Measurements from ENCODE around the gene SLC35C1. TPM values are rescaled to one million over a fixed set of nuclear protein-coding genes. Genes with fewer than 3 reads are reported as not detected.

The SLC35C1 gene
- total and polyA plus RNA-seq, 9 of the 15 experiments (the other 6 are each of a cell fraction or from before 2014, with no cell fraction given): 0.65 to 13.1 (median 2.4) TPM

- TF ChIP-seq PRDM10 (IDR thresholded peaks at IDR 0.05; ENCODE audit: partially characterized antibody) (peak; percentile 42), NR0B1 (IDR thresholded peaks at IDR 0.05; ENCODE audit: partially characterized antibody) (no peak), TBP (optimal IDR thresholded peaks at IDR 0.05; ENCODE audit: low read depth, low read length) (peak; percentile 73), ETV5 (CRISPR knock-in tag; IDR thresholded peaks at IDR 0.05; ENCODE audit: low read depth) (peak; percentile 50; the same call in 1 of the 2 replicates), ZBTB8A (IDR thresholded peaks at IDR 0.05; ENCODE audit: partially characterized antibody) (no peak), PHTF2 (CRISPR knock-in tag; IDR thresholded peaks at IDR 0.05) (no peak), CBFA2T2 (conservative IDR thresholded peaks at IDR 0.05) (0 out of 2 replicates have a peak, but pooled peaks have one; percentile 2)
These were observed at the start of gene SLC35C1 (continued) for GRCh38 chr11:45804761-45805304.

Data from K562 (cell line).